WTC11 (cell line): Measurements from ENCODE around the gene ACSS2. TPM values are rescaled to one million over a fixed set of nuclear protein-coding genes. Genes with fewer than 3 reads are reported as not detected.

ENCODE experiments used
- ATAC-seq: fragments of 200-7000 bp; cut with Tn5 transposase; 2 replicates; pipeline ENCODE4 v1.10.0; 2021; ENCODE audit warnings: mild to moderate bottlenecking, moderate library complexity
- CTCF ChIA-PET: fragments of 300-600 bp; sonication (Branson Sonifier 250); formaldehyde crosslinking; loops from one replicate; lab custom pipeline; 2021; ENCODE audit warnings: antibody characterized with exemption; lab: Charles Lee
- POLR2A ChIA-PET: fragments of 350-600 bp; sonication (Branson Sonifier 250); formaldehyde crosslinking; loops from one replicate; lab custom pipeline; 2021; ENCODE audit warnings: antibody characterized with exemption; lab: Charles Lee
- DNase-seq: peaks from one replicate; pipeline ENCODE4 v3.0.0; 2021; ENCODE audit warnings: low spot score
- H3K27ac Mint-ChIP-seq: 2 replicates; pipeline ENCODE4 v1.8.0; 2021; ENCODE audit warnings: mixed read lengths
- H3K27me3 Mint-ChIP-seq: 2 replicates; pipeline ENCODE4 v1.8.0; 2021; ENCODE audit warnings: low read depth, mild to moderate bottlenecking, moderate library complexity, mixed read lengths
- H3K36me3 Mint-ChIP-seq: 2 replicates; pipeline ENCODE4 v1.8.0; 2021; ENCODE audit warnings: mixed read lengths
- H3K4me1 Mint-ChIP-seq: 2 replicates; pipeline ENCODE4 v1.8.0; 2022; ENCODE audit warnings: mixed read lengths
- H3K4me3 Mint-ChIP-seq: 2 replicates; pipeline ENCODE4 v1.8.0; 2021; ENCODE audit warnings: mild to moderate bottlenecking, moderate library complexity, mixed read lengths
- H3K9me3 Mint-ChIP-seq: 2 replicates; pipeline ENCODE4 v1.8.0; 2021; ENCODE audit warnings: mixed read lengths
- ATF1 ChIP-seq: sonication (generic); formaldehyde crosslinking; IDR thresholded peaks from 2 replicates; pipeline ENCODE4 v1.8.1; 2023; ENCODE audit warnings: mild to moderate bottlenecking, moderate library complexity, missing genetic modification reagents
- CBFB ChIP-seq: sonication (generic); formaldehyde crosslinking; IDR thresholded peaks from 2 replicates; pipeline ENCODE4 v1.8.1; 2022; ENCODE audit warnings: mild to moderate bottlenecking, low read depth, missing genetic modification reagents
- ETV6 ChIP-seq: sonication (generic); formaldehyde crosslinking; IDR thresholded peaks from 2 replicates; pipeline ENCODE4 v1.8.1; 2022; ENCODE audit warnings: mild to moderate bottlenecking, missing genetic modification reagents
- GRHL2 ChIP-seq: fragments of 250-450 bp; sonication (Bioruptor Pico); IDR thresholded peaks from 2 replicates; pipeline ENCODE4 v1.8.0; 2022; ENCODE audit warnings: mild to moderate bottlenecking, moderate library complexity; ENCODE audit not compliant: insufficient replicate concordance, severe bottlenecking
- GTF2I ChIP-seq: fragments of 250-450 bp; sonication (Bioruptor Pico); conservative IDR thresholded peaks from 2 replicates; pipeline ENCODE4 v1.4.0; 2021; ENCODE audit warnings: mild to moderate bottlenecking
- JAZF1 ChIP-seq: fragments of 250-450 bp; sonication (Bioruptor Pico); IDR thresholded peaks from 2 replicates; pipeline ENCODE4 v1.9.0; 2021; ENCODE audit warnings: moderate library complexity, mild to moderate bottlenecking, inconsistent platforms
- MYBL2 ChIP-seq: sonication (generic); formaldehyde crosslinking; IDR thresholded peaks from 2 replicates; pipeline ENCODE4 v1.8.1; 2023; ENCODE audit warnings: mild to moderate bottlenecking, moderate library complexity, missing genetic modification reagents
- NFATC4 ChIP-seq: fragments of 250-450 bp; sonication (Bioruptor Pico); IDR thresholded peaks from 2 replicates; pipeline ENCODE4 v1.9.0; 2021; ENCODE audit warnings: mild to moderate bottlenecking
- NR1H2 ChIP-seq: sonication (generic); formaldehyde crosslinking; IDR thresholded peaks from 2 replicates; pipeline ENCODE4 v1.9.0; 2021; ENCODE audit warnings: mild to moderate bottlenecking, moderate library complexity, missing genetic modification reagents
- NR2C2 ChIP-seq: sonication (generic); formaldehyde crosslinking; IDR thresholded peaks from 2 replicates; pipeline ENCODE4 v1.8.0; 2022; ENCODE audit warnings: mild to moderate bottlenecking, missing genetic modification reagents
- RELA ChIP-seq: sonication (generic); formaldehyde crosslinking; IDR thresholded peaks from 2 replicates; pipeline ENCODE4 v1.8.1; 2022; ENCODE audit warnings: missing genetic modification reagents, mild to moderate bottlenecking, borderline replicate concordance
- ZNF219 ChIP-seq: sonication (generic); formaldehyde crosslinking; IDR thresholded peaks from 2 replicates; pipeline ENCODE4 v1.8.0; 2023; ENCODE audit warnings: missing genetic modification reagents, mild to moderate bottlenecking, borderline replicate concordance
- ZNF232 ChIP-seq: sonication (generic); formaldehyde crosslinking; IDR thresholded peaks from 2 replicates; pipeline ENCODE4 v1.8.0; 2022; ENCODE audit warnings: mild to moderate bottlenecking, missing genetic modification reagents
- total RNA-seq: library from RNA; stranded (reverse); gene quantifications from 3 replicates; pipeline ENCODE4 v1.2.3, GENCODE V29; 2021
- TF ChIP-seq, protein P1 (sequence below): sonication (generic); formaldehyde crosslinking; IDR thresholded peaks from 2 replicates; pipeline ENCODE4 v1.8.1; 2023; ENCODE audit warnings: mild to moderate bottlenecking, missing genetic modification reagents
- TF ChIP-seq, protein P2 (sequence below): fragments of 250-450 bp; sonication (Bioruptor Pico); conservative IDR thresholded peaks from 2 replicates; pipeline ENCODE4 v1.9.0; 2021; ENCODE audit warnings: mild to moderate bottlenecking
- TF ChIP-seq, protein P3 (sequence below): sonication (generic); formaldehyde crosslinking; IDR thresholded peaks from 2 replicates; pipeline ENCODE4 v1.8.1; 2023; ENCODE audit warnings: mild to moderate bottlenecking, missing genetic modification reagents, borderline replicate concordance
- TF ChIP-seq, protein P4 (sequence below): sonication (generic); formaldehyde crosslinking; IDR thresholded peaks from 2 replicates; pipeline ENCODE4 v1.8.0; 2022; ENCODE audit warnings: mild to moderate bottlenecking, missing genetic modification reagents
- TF ChIP-seq, protein P5 (sequence below): sonication (generic); formaldehyde crosslinking; conservative IDR thresholded peaks from 2 replicates; pipeline ENCODE4 v1.8.1; 2023; ENCODE audit warnings: mild to moderate bottlenecking, low read depth, missing genetic modification reagents, moderate library complexity
- TF ChIP-seq, protein P6 (sequence below): sonication (generic); formaldehyde crosslinking; IDR thresholded peaks from 2 replicates; pipeline ENCODE4 v1.8.1; 2023; ENCODE audit warnings: mild to moderate bottlenecking, missing genetic modification reagents, moderate library complexity

Gene ACSS2
- total RNA-seq, 1 experiment from 2014 or later: 28.9 TPM

DNA sequence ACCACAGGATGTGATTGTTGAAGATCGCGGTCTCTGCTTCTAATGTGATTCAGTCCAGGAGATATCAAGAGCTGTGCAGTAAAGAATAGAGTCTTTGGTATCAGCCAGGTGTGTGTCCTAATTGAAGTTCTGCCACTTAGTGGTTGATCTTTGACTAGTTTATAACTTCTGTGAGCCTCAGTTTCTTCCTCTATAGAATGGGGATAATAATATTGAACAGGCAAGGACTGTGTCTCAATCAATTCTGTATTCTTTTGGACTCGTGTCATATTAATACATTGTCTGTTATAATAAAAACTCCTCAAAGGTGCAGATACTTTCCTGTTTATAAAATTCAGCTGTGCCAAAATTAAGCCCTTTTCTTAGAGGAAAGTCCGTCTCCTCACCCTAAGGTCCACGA is 27.8 kb upstream of the ACSS2 start:
- DNase-seq: no peak
- Mint-ChIP-seq H3K36me3 (peaks cover 4% of the 10 kb centered on the region; the same call in 1 of the 2 replicates), H3K4me1 (no peaks in the 10 kb centered on the region), H3K27me3 (no peaks in the 10 kb centered on the region), H3K9me3 (no peaks in the 10 kb centered on the region), H3K4me3 (no peak overlapping the region), H3K27ac (no peak overlapping the region)
- TF ChIP-seq, protein P1, sequence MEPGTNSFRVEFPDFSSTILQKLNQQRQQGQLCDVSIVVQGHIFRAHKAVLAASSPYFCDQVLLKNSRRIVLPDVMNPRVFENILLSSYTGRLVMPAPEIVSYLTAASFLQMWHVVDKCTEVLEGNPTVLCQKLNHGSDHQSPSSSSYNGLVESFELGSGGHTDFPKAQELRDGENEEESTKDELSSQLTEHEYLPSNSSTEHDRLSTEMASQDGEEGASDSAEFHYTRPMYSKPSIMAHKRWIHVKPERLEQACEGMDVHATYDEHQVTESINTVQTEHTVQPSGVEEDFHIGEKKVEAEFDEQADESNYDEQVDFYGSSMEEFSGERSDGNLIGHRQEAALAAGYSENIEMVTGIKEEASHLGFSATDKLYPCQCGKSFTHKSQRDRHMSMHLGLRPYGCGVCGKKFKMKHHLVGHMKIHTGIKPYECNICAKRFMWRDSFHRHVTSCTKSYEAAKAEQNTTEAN (CRISPR knock-in tag): no peak
- TF ChIP-seq, protein P2, sequence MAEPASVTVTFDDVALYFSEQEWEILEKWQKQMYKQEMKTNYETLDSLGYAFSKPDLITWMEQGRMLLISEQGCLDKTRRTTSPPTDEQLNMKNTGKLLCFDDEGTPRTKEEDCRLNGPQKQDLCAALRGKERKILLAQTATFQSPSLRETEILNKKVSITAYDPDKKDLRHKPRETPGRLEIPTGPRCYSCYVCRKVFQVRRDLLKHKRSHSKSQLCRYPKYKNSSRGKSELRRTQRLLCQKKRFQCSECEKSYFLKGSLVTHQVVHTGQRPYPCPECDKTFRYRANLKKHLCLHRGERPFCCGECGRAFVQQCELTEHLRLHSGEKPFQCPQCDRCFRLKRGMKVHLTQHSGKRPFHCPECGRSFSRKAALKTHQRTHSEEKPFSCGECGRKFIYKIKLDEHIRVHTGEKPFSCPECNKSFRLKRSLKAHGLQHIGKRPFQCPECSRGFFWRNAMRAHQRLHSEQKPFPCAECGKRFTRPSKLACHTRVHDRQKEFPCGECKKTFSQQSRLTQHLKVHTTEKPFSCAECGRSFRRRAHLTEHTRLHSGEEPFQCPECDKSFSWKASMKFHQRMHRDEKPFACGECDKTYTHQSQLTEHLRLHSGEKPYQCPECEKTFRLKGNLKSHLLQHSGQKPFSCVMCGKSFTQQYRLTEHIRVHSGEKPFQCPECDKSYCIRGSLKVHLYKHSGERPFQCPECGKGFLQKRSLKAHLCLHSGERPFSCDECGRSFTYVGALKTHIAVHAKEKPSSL (CRISPR knock-in tag): no peak
- TF ChIP-seq GTF2I (CRISPR knock-in tag) (no peak), ATF1 (CRISPR knock-in tag) (no peak), GRHL2 (CRISPR knock-in tag) (no peak), ETV6 (no peak)
- POLR2A ChIA-PET: no interaction called here
- ATAC-seq: no peak
- CTCF ChIA-PET: interaction anchor here (0.6 kb wide), 1 partner anchor 416 kb away, joined by 3 read pairs; no protein-coding TSS in a partner anchor

DNA sequence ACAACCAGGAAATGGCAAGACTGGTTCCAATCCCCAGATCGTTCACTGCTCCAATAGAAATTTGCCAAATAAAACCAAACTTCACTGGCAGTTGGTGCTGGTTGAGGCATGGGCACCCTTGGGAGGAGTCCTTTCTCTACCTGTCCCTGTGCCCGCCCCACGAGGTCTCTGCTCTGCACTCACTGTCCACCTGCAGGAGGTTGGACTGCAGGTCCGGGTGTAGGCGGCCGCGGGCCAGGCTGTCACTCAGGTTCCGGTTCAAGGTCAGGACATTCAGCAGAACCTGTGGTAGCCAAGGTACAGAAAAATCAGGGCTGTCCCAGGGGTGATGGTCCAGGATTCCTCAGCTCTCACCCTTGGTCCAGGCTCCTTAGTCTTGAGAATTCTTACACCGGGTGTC is 26.6 kb upstream of the ACSS2 start:
- Mint-ChIP-seq H3K27ac (no peak overlapping the region), H3K9me3 (no peaks in the 10 kb centered on the region), H3K36me3 (peaks cover 4% of the 10 kb centered on the region; the same call in 1 of the 2 replicates), H3K4me1 (no peaks in the 10 kb centered on the region), H3K4me3 (no peak overlapping the region), H3K27me3 (no peaks in the 10 kb centered on the region)
- ChIA-PET CTCF (interaction anchor here (0.8 kb wide), 1 partner anchor 24 kb away, joined by 5 read pairs; no protein-coding TSS in a partner anchor), POLR2A (no interaction called here)
- TF ChIP-seq NFATC4 (no peak), MYBL2 (no peak), RELA (CRISPR knock-in tag) (no peak), ZNF232 (CRISPR knock-in tag) (no peak), CBFB (CRISPR knock-in tag) (no peak), ZNF219 (no peak)
- TF ChIP-seq, protein P3, sequence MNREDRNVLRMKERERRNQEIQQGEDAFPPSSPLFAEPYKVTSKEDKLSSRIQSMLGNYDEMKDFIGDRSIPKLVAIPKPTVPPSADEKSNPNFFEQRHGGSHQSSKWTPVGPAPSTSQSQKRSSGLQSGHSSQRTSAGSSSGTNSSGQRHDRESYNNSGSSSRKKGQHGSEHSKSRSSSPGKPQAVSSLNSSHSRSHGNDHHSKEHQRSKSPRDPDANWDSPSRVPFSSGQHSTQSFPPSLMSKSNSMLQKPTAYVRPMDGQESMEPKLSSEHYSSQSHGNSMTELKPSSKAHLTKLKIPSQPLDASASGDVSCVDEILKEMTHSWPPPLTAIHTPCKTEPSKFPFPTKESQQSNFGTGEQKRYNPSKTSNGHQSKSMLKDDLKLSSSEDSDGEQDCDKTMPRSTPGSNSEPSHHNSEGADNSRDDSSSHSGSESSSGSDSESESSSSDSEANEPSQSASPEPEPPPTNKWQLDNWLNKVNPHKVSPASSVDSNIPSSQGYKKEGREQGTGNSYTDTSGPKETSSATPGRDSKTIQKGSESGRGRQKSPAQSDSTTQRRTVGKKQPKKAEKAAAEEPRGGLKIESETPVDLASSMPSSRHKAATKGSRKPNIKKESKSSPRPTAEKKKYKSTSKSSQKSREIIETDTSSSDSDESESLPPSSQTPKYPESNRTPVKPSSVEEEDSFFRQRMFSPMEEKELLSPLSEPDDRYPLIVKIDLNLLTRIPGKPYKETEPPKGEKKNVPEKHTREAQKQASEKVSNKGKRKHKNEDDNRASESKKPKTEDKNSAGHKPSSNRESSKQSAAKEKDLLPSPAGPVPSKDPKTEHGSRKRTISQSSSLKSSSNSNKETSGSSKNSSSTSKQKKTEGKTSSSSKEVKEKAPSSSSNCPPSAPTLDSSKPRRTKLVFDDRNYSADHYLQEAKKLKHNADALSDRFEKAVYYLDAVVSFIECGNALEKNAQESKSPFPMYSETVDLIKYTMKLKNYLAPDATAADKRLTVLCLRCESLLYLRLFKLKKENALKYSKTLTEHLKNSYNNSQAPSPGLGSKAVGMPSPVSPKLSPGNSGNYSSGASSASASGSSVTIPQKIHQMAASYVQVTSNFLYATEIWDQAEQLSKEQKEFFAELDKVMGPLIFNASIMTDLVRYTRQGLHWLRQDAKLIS (CRISPR knock-in tag): no peak
- DNase-seq (no peak), ATAC-seq (no peak)

DNA sequence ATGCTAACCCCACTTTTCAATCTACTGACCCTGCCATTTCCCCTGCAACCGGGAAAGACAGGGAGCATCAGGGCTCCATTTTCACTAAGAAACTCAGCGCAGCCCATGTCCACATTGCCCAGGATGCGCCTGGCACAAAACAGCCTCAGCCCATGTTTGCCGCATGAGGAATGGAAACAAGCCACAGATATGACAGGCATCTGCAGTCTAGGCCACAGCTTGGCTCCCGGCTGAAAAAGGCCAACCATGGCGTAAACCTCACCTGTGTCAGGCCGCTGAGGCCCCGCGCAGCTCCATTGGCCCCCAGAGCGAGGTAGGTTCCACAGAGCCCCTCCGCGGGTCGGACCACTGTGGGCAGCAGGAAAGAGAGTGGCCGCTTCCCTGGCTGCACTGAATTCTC is 25.4 kb upstream of the ACSS2 start:
- no peaks in the 10 kb centered on the region for H3K4me1 Mint-ChIP-seq
- no peak overlapping the region for H3K27ac Mint-ChIP-seq
- no peaks in the 10 kb centered on the region for H3K27me3 Mint-ChIP-seq
- ChIA-PET POLR2A (interaction anchor here (0.5 kb wide), 1 partner anchor 388 kb away, joined by 3 read pairs; no protein-coding TSS in a partner anchor), CTCF (no interaction called here)
- DNase-seq: no peak
- no peaks in the 10 kb centered on the region for H3K9me3 Mint-ChIP-seq
- no peak for ATAC-seq
- H3K36me3 Mint-ChIP-seq: peaks cover 6% of the 10 kb centered on the region
- no peak overlapping the region for H3K4me3 Mint-ChIP-seq
- TF ChIP-seq, protein P4, sequence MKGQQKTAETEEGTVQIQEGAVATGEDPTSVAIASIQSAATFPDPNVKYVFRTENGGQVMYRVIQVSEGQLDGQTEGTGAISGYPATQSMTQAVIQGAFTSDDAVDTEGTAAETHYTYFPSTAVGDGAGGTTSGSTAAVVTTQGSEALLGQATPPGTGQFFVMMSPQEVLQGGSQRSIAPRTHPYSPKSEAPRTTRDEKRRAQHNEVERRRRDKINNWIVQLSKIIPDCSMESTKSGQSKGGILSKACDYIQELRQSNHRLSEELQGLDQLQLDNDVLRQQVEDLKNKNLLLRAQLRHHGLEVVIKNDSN (CRISPR knock-in tag): no peak
- TF ChIP-seq NR2C2 (CRISPR knock-in tag) (no peak), NR1H2 (no peak), ATF1 (CRISPR knock-in tag) (no peak), JAZF1 (no peak)
- TF ChIP-seq, protein P5, sequence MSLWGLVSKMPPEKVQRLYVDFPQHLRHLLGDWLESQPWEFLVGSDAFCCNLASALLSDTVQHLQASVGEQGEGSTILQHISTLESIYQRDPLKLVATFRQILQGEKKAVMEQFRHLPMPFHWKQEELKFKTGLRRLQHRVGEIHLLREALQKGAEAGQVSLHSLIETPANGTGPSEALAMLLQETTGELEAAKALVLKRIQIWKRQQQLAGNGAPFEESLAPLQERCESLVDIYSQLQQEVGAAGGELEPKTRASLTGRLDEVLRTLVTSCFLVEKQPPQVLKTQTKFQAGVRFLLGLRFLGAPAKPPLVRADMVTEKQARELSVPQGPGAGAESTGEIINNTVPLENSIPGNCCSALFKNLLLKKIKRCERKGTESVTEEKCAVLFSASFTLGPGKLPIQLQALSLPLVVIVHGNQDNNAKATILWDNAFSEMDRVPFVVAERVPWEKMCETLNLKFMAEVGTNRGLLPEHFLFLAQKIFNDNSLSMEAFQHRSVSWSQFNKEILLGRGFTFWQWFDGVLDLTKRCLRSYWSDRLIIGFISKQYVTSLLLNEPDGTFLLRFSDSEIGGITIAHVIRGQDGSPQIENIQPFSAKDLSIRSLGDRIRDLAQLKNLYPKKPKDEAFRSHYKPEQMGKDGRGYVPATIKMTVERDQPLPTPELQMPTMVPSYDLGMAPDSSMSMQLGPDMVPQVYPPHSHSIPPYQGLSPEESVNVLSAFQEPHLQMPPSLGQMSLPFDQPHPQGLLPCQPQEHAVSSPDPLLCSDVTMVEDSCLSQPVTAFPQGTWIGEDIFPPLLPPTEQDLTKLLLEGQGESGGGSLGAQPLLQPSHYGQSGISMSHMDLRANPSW (CRISPR knock-in tag): no peak
- TF ChIP-seq, protein P6, sequence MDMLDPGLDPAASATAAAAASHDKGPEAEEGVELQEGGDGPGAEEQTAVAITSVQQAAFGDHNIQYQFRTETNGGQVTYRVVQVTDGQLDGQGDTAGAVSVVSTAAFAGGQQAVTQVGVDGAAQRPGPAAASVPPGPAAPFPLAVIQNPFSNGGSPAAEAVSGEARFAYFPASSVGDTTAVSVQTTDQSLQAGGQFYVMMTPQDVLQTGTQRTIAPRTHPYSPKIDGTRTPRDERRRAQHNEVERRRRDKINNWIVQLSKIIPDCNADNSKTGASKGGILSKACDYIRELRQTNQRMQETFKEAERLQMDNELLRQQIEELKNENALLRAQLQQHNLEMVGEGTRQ (CRISPR knock-in tag): no peak
